Measurements from ENCODE around the gene CCDC9B.

DNA sequence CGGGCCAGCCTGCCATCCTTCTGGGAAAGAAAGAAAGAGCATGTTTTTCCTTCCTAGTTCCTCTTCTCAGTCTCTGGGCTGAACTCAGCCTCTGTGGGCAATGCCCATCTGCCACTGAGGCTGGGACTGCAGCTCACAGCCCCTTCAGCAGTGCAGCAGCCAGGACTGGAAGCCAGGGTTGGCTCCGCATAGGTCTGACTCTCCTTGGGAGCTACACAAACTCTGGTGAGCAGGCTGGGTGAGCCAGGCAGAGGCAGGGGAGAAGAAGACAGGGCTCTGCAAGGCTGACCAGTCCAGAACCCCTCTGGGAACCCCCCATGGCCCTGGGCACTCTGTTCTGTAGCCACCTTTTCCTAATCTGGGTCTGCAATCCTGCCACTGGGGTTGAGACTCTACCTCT lies 20.9 kb upstream of the CCDC9B start:
- TF ChIP-seq, protein P1, sequence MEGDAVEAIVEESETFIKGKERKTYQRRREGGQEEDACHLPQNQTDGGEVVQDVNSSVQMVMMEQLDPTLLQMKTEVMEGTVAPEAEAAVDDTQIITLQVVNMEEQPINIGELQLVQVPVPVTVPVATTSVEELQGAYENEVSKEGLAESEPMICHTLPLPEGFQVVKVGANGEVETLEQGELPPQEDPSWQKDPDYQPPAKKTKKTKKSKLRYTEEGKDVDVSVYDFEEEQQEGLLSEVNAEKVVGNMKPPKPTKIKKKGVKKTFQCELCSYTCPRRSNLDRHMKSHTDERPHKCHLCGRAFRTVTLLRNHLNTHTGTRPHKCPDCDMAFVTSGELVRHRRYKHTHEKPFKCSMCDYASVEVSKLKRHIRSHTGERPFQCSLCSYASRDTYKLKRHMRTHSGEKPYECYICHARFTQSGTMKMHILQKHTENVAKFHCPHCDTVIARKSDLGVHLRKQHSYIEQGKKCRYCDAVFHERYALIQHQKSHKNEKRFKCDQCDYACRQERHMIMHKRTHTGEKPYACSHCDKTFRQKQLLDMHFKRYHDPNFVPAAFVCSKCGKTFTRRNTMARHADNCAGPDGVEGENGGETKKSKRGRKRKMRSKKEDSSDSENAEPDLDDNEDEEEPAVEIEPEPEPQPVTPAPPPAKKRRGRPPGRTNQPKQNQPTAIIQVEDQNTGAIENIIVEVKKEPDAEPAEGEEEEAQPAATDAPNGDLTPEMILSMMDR (IDR thresholded peaks at IDR 0.05), result no peak
- no peak for TF ChIP-seq ZFX (IDR thresholded peaks at IDR 0.05; ENCODE audit: borderline replicate concordance)

All from 22Rv1 (cell line).